K562 (cell line): Measurements from ENCODE around the gene GNAI3. TPM values are rescaled to one million over a fixed set of nuclear protein-coding genes. Genes with fewer than 3 reads are reported as not detected.

ENCODE experiments used
- ATF2 ChIP-seq: sonication (generic); formaldehyde crosslinking; IDR thresholded peaks from 2 replicates; pipeline ENCODE4 v1.8.1; 2022; ENCODE audit warnings: missing genetic modification reagents
- CBFA2T2 ChIP-seq: fragments of 450-650 bp; conservative IDR thresholded peaks from 2 replicates; pipeline ENCODE4 v1.6.1; 2017; ENCODE audit warnings: mild to moderate bottlenecking
- CCNT2 ChIP-seq: IDR thresholded peaks from 2 replicates; pipeline ENCODE4 v1.6.1; 2011; ENCODE audit warnings: borderline replicate concordance, low read depth, mild to moderate bottlenecking, moderate library complexity, mixed read lengths, low read length; ENCODE audit not compliant: insufficient read length; ENCODE audit errors: extremely low read depth
- GATAD2A ChIP-seq: fragments of 450-650 bp; IDR thresholded peaks from 2 replicates; pipeline ENCODE4 v1.6.1; 2017
- GTF2E2 ChIP-seq: fragments of 200-800 bp; sonication (Bioruptor generic); IDR thresholded peaks from 2 replicates; pipeline ENCODE4 v1.6.1; 2016; ENCODE audit warnings: missing genetic modification characterization, missing compliant biosample characterization
- HNRNPLL ChIP-seq: fragments of 200-400 bp; formaldehyde crosslinking; IDR thresholded peaks from 2 replicates; pipeline ENCODE4 v1.6.1; 2017; ENCODE audit warnings: low read length, low read depth, mild to moderate bottlenecking; ENCODE audit not compliant: poor library complexity, severe bottlenecking
- PCBP2 ChIP-seq: fragments of 200-400 bp; formaldehyde crosslinking; IDR thresholded peaks from 2 replicates; pipeline ENCODE4 v1.6.1; 2018; ENCODE audit warnings: low read length, low read depth, mild to moderate bottlenecking, moderate library complexity; ENCODE audit not compliant: poor library complexity, severe bottlenecking
- SPI1 ChIP-seq: IDR thresholded peaks from 2 replicates; pipeline ENCODE4 v1.6.1; 2011; ENCODE audit warnings: low read depth, low read length, control low read depth, borderline replicate concordance
- SRSF9 ChIP-seq: fragments of 200-400 bp; formaldehyde crosslinking; IDR thresholded peaks from 2 replicates; pipeline ENCODE4 v1.6.1; 2017; ENCODE audit warnings: low read depth, low read length, borderline replicate concordance
- TCF7 ChIP-seq: sonication (generic); IDR thresholded peaks from 2 replicates; pipeline ENCODE4 v1.6.1; 2016; ENCODE audit warnings: antibody characterized with exemption, borderline replicate concordance
- ZNF24 ChIP-seq: fragments of 450-650 bp; IDR thresholded peaks from 2 replicates; pipeline ENCODE4 v1.6.1; 2016
- polyA plus RNA-seq, 8 experiments: library from polyadenylated mRNA; depleted of rRNA in 4 of 8; stranded (reverse) in 5 of 8; unstranded in 3 of 8; fragments of >200 nt; fragmentation: Nextera tagmentation in 2 of 8; fragmentation: Illumina TruSeq in 1 of 8; extraction: Ambion mirVana in 2 of 8; extraction: Trizol in 1 of 8; gene quantifications; 2 replicates each; pipeline versions ENCODE4 v1.2.1 to v1.2.3, GENCODE V29; 2011 to 2014; ENCODE audit warnings: inconsistent platforms in 1 of 8, missing spikeins in 1 of 8
- total RNA-seq, 7 experiments: library from RNA; depleted of rRNA in 6 of 7; stranded (reverse); fragments of >200 nt in 6 of 7; fragmentation: Illumina TruSeq in 2 of 7; extraction: Trizol in 2 of 7; gene quantifications; 2 replicates each; pipeline versions ENCODE4 v1.2.1 to v1.2.3, GENCODE V29; 2011 to 2021; ENCODE audit warnings: low replicate concordance in 1 of 7
- TF ChIP-seq, protein P1 (sequence below): fragments of 250-450 bp; sonication (Bioruptor Pico); IDR thresholded peaks from 2 replicates; pipeline ENCODE4 v1.9.0; 2021; ENCODE audit warnings: mild to moderate bottlenecking, inconsistent platforms
- TF ChIP-seq, protein P2 (sequence below): fragments of 450-650 bp; IDR thresholded peaks from 2 replicates; pipeline ENCODE4 v1.6.1; 2017; ENCODE audit warnings: antibody characterized with exemption, mild to moderate bottlenecking

The GNAI3 gene
- total and polyA plus RNA-seq, 9 of the 15 experiments (the other 6 are each of a cell fraction or from before 2014, with no cell fraction given), result 6.3 to 13.2 (median 8.9) TPM

GRCh38 chr1:109620841-109621286, 72.4 kb downstream of the GNAI3 start (continued):
- TF ChIP-seq, protein P1, sequence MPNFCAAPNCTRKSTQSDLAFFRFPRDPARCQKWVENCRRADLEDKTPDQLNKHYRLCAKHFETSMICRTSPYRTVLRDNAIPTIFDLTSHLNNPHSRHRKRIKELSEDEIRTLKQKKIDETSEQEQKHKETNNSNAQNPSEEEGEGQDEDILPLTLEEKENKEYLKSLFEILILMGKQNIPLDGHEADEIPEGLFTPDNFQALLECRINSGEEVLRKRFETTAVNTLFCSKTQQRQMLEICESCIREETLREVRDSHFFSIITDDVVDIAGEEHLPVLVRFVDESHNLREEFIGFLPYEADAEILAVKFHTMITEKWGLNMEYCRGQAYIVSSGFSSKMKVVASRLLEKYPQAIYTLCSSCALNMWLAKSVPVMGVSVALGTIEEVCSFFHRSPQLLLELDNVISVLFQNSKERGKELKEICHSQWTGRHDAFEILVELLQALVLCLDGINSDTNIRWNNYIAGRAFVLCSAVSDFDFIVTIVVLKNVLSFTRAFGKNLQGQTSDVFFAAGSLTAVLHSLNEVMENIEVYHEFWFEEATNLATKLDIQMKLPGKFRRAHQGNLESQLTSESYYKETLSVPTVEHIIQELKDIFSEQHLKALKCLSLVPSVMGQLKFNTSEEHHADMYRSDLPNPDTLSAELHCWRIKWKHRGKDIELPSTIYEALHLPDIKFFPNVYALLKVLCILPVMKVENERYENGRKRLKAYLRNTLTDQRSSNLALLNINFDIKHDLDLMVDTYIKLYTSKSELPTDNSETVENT (CRISPR knock-in tag), result peak; percentile 47; the same call in 1 of the 2 replicates
- peak; percentile 18 for TF ChIP-seq CCNT2
- no peak for TF ChIP-seq SRSF9
- TF ChIP-seq TCF7, result 0 out of 2 replicates have a peak, but pooled peaks have one; percentile 32
- peak; percentile 67 for TF ChIP-seq HNRNPLL
- TF ChIP-seq ATF2 (CRISPR knock-in tag), result no peak
- peak; percentile 53; the same call in 1 of the 2 replicates for TF ChIP-seq SPI1
- no peak for TF ChIP-seq PCBP2
- TF ChIP-seq GATAD2A, result no peak
- no peak for TF ChIP-seq CBFA2T2
- no peak for TF ChIP-seq GTF2E2 (tag)
- TF ChIP-seq, protein P2, sequence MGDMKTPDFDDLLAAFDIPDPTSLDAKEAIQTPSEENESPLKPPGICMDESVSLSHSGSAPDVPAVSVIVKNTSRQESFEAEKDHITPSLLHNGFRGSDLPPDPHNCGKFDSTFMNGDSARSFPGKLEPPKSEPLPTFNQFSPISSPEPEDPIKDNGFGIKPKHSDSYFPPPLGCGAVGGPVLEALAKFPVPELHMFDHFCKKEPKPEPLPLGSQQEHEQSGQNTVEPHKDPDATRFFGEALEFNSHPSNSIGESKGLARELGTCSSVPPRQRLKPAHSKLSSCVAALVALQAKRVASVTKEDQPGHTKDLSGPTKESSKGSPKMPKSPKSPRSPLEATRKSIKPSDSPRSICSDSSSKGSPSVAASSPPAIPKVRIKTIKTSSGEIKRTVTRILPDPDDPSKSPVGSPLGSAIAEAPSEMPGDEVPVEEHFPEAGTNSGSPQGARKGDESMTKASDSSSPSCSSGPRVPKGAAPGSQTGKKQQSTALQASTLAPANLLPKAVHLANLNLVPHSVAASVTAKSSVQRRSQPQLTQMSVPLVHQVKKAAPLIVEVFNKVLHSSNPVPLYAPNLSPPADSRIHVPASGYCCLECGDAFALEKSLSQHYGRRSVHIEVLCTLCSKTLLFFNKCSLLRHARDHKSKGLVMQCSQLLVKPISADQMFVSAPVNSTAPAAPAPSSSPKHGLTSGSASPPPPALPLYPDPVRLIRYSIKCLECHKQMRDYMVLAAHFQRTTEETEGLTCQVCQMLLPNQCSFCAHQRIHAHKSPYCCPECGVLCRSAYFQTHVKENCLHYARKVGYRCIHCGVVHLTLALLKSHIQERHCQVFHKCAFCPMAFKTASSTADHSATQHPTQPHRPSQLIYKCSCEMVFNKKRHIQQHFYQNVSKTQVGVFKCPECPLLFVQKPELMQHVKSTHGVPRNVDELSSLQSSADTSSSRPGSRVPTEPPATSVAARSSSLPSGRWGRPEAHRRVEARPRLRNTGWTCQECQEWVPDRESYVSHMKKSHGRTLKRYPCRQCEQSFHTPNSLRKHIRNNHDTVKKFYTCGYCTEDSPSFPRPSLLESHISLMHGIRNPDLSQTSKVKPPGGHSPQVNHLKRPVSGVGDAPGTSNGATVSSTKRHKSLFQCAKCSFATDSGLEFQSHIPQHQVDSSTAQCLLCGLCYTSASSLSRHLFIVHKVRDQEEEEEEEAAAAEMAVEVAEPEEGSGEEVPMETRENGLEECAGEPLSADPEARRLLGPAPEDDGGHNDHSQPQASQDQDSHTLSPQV, result no peak
- peak; percentile 39; the same call in 1 of the 2 replicates for TF ChIP-seq ZNF24
